HepG2 (cell line): Measurements from ENCODE around the gene PSMA3. TPM values are rescaled to one million over a fixed set of nuclear protein-coding genes. Genes with fewer than 3 reads are reported as not detected.

Experiments used
- CENPX ChIP-seq: sonication (generic); formaldehyde crosslinking; IDR thresholded peaks from 2 replicates; pipeline ENCODE4 v1.9.0; 2021; ENCODE audit warnings: mild to moderate bottlenecking, missing genetic modification reagents, moderate library complexity
- CERS6 ChIP-seq: sonication (generic); formaldehyde crosslinking; IDR thresholded peaks from 2 replicates; pipeline ENCODE4 v1.5.0; 2020; ENCODE audit warnings: missing genetic modification reagents
- FOXA3 ChIP-seq: IDR thresholded peaks from 2 replicates; pipeline ENCODE4 v1.6.1; 2016; ENCODE audit warnings: missing genetic modification reagents, missing compliant biosample characterization
- JUN ChIP-seq: sonication (generic); formaldehyde crosslinking; IDR thresholded peaks from 2 replicates; pipeline ENCODE4 v1.4.0; 2020; ENCODE audit warnings: mild to moderate bottlenecking, missing genetic modification reagents
- KDM2A ChIP-seq: sonication (generic); formaldehyde crosslinking; IDR thresholded peaks from 2 replicates; pipeline ENCODE4 v1.4.0; 2020; ENCODE audit warnings: low read depth, missing genetic modification reagents, borderline replicate concordance
- KMT2B ChIP-seq: IDR thresholded peaks from 2 replicates; pipeline ENCODE4 v1.6.1; 2016; ENCODE audit warnings: missing genetic modification reagents, missing compliant biosample characterization
- NCOA1 ChIP-seq: sonication (generic); formaldehyde crosslinking; IDR thresholded peaks from 2 replicates; pipeline ENCODE4 v1.9.0; 2021; ENCODE audit warnings: missing genetic modification reagents
- NKX3-1 ChIP-seq: sonication (generic); formaldehyde crosslinking; IDR thresholded peaks from 2 replicates; pipeline ENCODE4 v1.5.0; 2020; ENCODE audit warnings: missing genetic modification reagents
- NR2F1 ChIP-seq, 2 experiments: fragments of 450-650 bp in 1 of 2; formaldehyde crosslinking in 1 of 2; IDR thresholded peaks; 2 replicates each; pipeline versions ENCODE4 v1.5.0 to v1.6.1; 2016 to 2020; ENCODE audit warnings: mild to moderate bottlenecking in 1 of 2, missing compliant biosample characterization in 1 of 2, missing genetic modification reagents in 1 of 2, moderate library complexity in 1 of 2
- PHB2 ChIP-seq: fragments of 450-650 bp; IDR thresholded peaks from 2 replicates; pipeline ENCODE4 v1.6.1; 2018; ENCODE audit not compliant: partially characterized antibody
- POGK ChIP-seq: sonication (generic); formaldehyde crosslinking; conservative IDR thresholded peaks from 2 replicates; pipeline ENCODE4 v1.8.0; 2022; ENCODE audit warnings: mild to moderate bottlenecking, moderate library complexity, missing genetic modification reagents
- SRF ChIP-seq: IDR thresholded peaks from 2 replicates; pipeline ENCODE4 v1.6.1; 2011; ENCODE audit warnings: mild to moderate bottlenecking, low read depth, low read length, moderate library complexity
- TEAD3 ChIP-seq: optimal IDR thresholded peaks from 2 replicates; pipeline ENCODE3; 2016; ENCODE audit warnings: borderline replicate concordance
- TRIM24 ChIP-seq: sonication (generic); formaldehyde crosslinking; IDR thresholded peaks from 2 replicates; pipeline ENCODE4 v1.8.0; 2022; ENCODE audit warnings: mild to moderate bottlenecking, missing genetic modification reagents
- ZNF350 ChIP-seq: sonication (generic); formaldehyde crosslinking; IDR thresholded peaks from 2 replicates; pipeline ENCODE4 v1.4.0; 2020; ENCODE audit warnings: mild to moderate bottlenecking, low read depth, missing genetic modification reagents, borderline replicate concordance
- ZNF557 ChIP-seq: sonication (generic); formaldehyde crosslinking; IDR thresholded peaks from 2 replicates; pipeline ENCODE4 v1.4.0; 2020; ENCODE audit warnings: missing genetic modification reagents
- ZNF670 ChIP-seq: sonication (generic); formaldehyde crosslinking; IDR thresholded peaks from 2 replicates; pipeline ENCODE4 v1.8.0; 2022; ENCODE audit warnings: mild to moderate bottlenecking, missing genetic modification reagents, borderline replicate concordance
- ZNF749 ChIP-seq: sonication (generic); formaldehyde crosslinking; IDR thresholded peaks from 2 replicates; pipeline ENCODE4 v1.8.0; 2022; ENCODE audit warnings: mild to moderate bottlenecking, missing genetic modification reagents, moderate library complexity, borderline replicate concordance
- polyA plus RNA-seq, 8 experiments: library from polyadenylated mRNA; depleted of rRNA in 3 of 8; stranded (reverse) in 7 of 8; unstranded in 1 of 8; fragments of >200 nt; fragmentation: Illumina TruSeq in 4 of 8; extraction: Trizol in 4 of 8; gene quantifications; 2 replicates each; pipeline versions ENCODE4 v1.2.1 to v1.2.3, GENCODE V29; 2011 to 2016; ENCODE audit warnings: low read depth in 4 of 8, missing spikeins in 1 of 8, mixed read lengths in 1 of 8; ENCODE audit not compliant: insufficient read depth in 1 of 8
- total RNA-seq, 5 experiments: library from RNA; depleted of rRNA; stranded (reverse); fragments of >200 nt; fragmentation: Illumina TruSeq; extraction: Trizol; gene quantifications; 2 replicates each; pipeline ENCODE4 v1.2.3, GENCODE V29; 2016; ENCODE audit warnings: low read depth in 1 of 5
- TF ChIP-seq, protein P1 (sequence below): sonication (generic); formaldehyde crosslinking; IDR thresholded peaks from 2 replicates; pipeline ENCODE4 v1.8.0; 2022; ENCODE audit warnings: missing genetic modification reagents, low read depth, mild to moderate bottlenecking, borderline replicate concordance
- TF ChIP-seq, protein P2 (sequence below): IDR thresholded peaks from 2 replicates; pipeline ENCODE4 v1.6.1; 2012; ENCODE audit warnings: low read depth, low read length, improper control_type of control experiment
- TF ChIP-seq, protein P3 (sequence below): sonication (generic); formaldehyde crosslinking; IDR thresholded peaks from 2 replicates; pipeline ENCODE4 v1.4.0; 2020; ENCODE audit warnings: mild to moderate bottlenecking, missing genetic modification reagents
- TF ChIP-seq, protein P4 (sequence below): sonication (generic); formaldehyde crosslinking; IDR thresholded peaks from 2 replicates; pipeline ENCODE4 v1.5.1; 2020; ENCODE audit warnings: missing genetic modification reagents, mild to moderate bottlenecking, borderline replicate concordance

The PSMA3 gene
- total and polyA plus RNA-seq, 2 of the 13 experiments (the other 11 are each of a cell fraction or from before 2014, with no cell fraction given): 232 to 275 TPM

- TF ChIP-seq POGK (CRISPR knock-in tag) (no peak), ZNF749 (CRISPR knock-in tag) (no peak), PHB2 (no peak), KDM2A (peak; percentile 68), JUN (CRISPR knock-in tag) (no peak), ZNF350 (CRISPR knock-in tag) (peak; percentile 40; the same call in 1 of the 2 replicates), NCOA1 (CRISPR knock-in tag) (0 out of 2 replicates have a peak, but pooled peaks have one; percentile 38), KMT2B (CRISPR knock-in tag) (peak; percentile 73), SRF (no peak), FOXA3 (CRISPR knock-in tag) (peak; percentile 26; the same call in 1 of the 2 replicates), CENPX (CRISPR knock-in tag) (no peak), TEAD3 (no peak), NR2F1 (CRISPR knock-in tag; IDR thresholded peaks at IDR 0.05) (no peak), ZNF670 (0 out of 2 replicates have a peak, but pooled peaks have one; percentile 52), NKX3-1 (CRISPR knock-in tag) (no peak), ZNF557 (CRISPR knock-in tag) (no peak), CERS6 (CRISPR knock-in tag) (no peak), TRIM24 (CRISPR knock-in tag) (no peak)
- TF ChIP-seq, protein P1, sequence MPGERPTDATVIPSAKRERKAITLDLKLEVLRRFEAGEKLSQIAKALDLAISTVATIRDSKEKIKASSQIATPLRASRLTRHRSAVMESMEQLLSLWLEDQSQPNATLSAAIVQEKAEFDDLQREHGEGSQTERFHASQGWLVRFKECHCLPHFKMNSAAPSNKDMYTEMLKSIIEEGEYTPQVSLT (CRISPR knock-in tag): no peak
- TF ChIP-seq, protein P2, sequence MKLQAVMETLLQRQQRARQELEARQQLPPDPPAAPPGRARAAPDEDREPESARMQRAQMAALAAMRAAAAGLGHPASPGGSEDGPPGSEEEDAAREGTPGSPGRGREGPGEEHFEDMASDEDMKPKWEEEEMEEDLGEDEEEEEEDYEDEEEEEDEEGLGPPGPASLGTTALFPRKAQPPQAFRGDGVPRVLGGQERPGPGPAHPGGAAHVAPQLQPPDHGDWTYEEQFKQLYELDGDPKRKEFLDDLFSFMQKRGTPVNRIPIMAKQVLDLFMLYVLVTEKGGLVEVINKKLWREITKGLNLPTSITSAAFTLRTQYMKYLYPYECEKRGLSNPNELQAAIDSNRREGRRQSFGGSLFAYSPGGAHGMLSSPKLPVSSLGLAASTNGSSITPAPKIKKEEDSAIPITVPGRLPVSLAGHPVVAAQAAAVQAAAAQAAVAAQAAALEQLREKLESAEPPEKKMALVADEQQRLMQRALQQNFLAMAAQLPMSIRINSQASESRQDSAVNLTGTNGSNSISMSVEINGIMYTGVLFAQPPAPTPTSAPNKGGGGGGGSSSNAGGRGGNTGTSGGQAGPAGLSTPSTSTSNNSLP: peak; percentile 40; the same call in 1 of the 2 replicates
- TF ChIP-seq, protein P3, sequence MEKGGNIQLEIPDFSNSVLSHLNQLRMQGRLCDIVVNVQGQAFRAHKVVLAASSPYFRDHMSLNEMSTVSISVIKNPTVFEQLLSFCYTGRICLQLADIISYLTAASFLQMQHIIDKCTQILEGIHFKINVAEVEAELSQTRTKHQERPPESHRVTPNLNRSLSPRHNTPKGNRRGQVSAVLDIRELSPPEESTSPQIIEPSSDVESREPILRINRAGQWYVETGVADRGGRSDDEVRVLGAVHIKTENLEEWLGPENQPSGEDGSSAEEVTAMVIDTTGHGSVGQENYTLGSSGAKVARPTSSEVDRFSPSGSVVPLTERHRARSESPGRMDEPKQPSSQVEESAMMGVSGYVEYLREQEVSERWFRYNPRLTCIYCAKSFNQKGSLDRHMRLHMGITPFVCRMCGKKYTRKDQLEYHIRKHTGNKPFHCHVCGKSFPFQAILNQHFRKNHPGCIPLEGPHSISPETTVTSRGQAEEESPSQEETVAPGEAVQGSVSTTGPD: no peak
- TF ChIP-seq, protein P4, sequence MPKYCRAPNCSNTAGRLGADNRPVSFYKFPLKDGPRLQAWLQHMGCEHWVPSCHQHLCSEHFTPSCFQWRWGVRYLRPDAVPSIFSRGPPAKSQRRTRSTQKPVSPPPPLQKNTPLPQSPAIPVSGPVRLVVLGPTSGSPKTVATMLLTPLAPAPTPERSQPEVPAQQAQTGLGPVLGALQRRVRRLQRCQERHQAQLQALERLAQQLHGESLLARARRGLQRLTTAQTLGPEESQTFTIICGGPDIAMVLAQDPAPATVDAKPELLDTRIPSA (CRISPR knock-in tag): no peak
Observed at GRCh38 chr14:58239244-58240195, 5.1 kb upstream of the PSMA3 start (continued).
